Measurements from ENCODE around the gene CTDP1. TPM values are rescaled to one million over a fixed set of nuclear protein-coding genes. Genes with fewer than 3 reads are reported as not detected.

CTDP1 gene
- total RNA-seq, 1 experiment from 2014 or later, result 31.7 TPM

DNA sequence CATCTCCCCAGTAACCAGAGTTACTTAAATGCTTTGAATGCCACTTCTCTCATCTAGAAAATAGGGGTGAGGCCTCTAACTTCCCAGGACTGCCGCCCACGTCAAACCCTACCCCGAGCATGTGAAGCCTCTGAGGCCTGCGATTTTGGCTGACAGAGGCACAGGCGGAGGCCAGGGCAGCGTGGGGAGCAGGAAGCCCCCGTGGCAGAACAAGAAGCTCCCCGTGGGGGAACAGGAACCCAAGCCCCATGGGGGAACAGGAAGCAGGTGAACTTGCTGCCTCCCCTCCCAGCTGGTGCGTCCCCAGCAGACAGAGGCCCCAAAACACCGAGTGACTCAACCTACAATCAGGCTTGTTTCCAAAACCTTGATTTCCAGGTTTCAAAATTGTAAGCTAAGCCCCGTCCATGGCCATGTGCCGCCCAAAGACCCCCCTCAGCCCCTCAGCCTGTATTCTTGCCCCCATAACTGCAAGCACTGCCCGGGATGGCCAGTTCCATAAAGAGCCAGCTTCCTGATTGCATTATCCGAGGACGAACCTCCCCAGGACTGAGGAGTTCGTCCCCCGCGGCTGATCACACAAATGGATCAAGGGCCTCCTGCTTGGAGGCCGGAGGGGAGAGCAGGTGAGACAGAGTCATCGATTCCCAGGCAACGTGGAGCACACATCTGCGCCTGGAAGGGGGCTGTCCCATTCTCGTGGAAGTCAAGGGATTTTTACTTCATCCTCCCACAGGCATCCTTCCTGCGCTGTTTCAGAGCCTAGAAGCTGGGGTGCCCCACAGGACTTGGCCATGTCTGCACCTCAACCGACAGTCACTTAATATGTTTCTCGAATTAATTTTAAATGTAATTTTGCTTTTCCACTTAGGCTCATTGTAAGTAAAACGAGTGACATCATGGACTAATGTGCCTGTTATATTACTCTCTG is 36.3 kb upstream of the CTDP1 start:
- CTCF ChIA-PET, result interaction anchor here (0.6 kb wide), 1 partner anchor 1602 kb away, joined by 3 read pairs; no protein-coding TSS in a partner anchor
- Histone ChIP-seq H3K4me1 (ENCODE audit: insufficient read depth, low read length) (no peaks in the 10 kb centered on the region), H3K9ac (ENCODE audit: low read length) (no peak overlapping the region), H3K4me2 (ENCODE audit: low read length) (peak overlapping the region; percentile 27; the same call in 1 of the 2 replicates), H3F3A (ENCODE audit: low read length, unreplicated experiment) (no peaks in the 10 kb centered on the region), H3K9me2 (replicated peaks; ENCODE audit: low read length) (no peaks in the 10 kb centered on the region), H3K36me3 (ENCODE audit: low read depth, low read length) (no peaks in the 10 kb centered on the region), H3K9me3 (ENCODE audit: low read length) (no peaks in the 10 kb centered on the region), H3K4me3 (ENCODE audit: low read length) (no peak overlapping the region), H3K79me2 (ENCODE audit: low read length) (no peaks in the 10 kb centered on the region), H3K27me3 (ENCODE audit: low read length) (no peaks in the 10 kb centered on the region), H3K27ac (ENCODE audit: low read length) (no peak overlapping the region), H4K20me1 (ENCODE audit: low read length) (no peaks in the 10 kb centered on the region), H2AFZ (ENCODE audit: low read length) (0 out of 2 replicates have a peak overlapping the region, but pooled peaks have one; percentile 22)
- ATAC-seq (no peak), DNase-seq (no peak)
- TF ChIP-seq EZH2phosphoT487 (IDR thresholded peaks at IDR 0.05; ENCODE audit: borderline replicate concordance, low read length), result no peak
- no peak for TF ChIP-seq EZH2 (IDR thresholded peaks at IDR 0.05; ENCODE audit: low read length, unreplicated experiment)
- no peak for TF ChIP-seq CTCF (conservative IDR thresholded peaks at IDR 0.05; ENCODE audit: low read depth, low read length)
- BruUV-seq (replicated peaks), result no TSS peak
- intact Hi-C loops (cut with micrococcal nuclease), result loop anchor here (10.0 kb wide), 1 partner anchor 1879 kb away; no protein-coding TSS in a partner anchor
- POLR2A ChIA-PET (ENCODE audit: unreplicated experiment), result no interaction called here

DNA sequence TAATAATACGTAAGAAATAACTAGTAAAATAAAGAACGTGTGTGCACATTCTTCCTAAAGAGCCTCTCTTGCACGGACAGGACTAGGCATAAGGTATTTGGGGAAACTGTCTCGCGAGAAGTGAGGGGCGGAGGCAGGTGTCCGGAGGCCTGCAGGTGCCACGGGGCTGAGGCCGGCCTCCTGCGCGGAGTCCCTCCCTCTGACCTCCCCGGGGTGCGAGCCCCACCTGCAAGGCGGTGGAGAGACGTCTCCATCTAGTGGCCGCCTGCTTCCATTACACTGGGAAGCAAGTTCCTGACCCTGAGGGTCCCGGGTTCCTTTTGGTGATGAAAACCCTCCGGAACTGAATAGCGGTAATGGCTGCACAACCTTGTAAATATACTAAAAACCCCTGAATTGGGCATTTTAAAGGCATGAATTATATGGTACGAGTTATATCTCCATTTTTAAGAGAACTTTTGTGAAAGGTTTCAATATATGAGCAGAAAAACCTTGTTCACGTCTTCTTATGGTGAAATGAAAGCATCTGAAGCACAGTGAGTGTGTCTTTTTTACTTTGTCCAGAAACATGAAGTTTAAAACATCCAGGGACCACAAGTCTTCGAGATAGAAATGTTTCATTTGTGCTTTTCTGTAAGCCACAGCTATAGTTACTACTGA is 35.5 kb upstream of the CTDP1 start:
- CTCF ChIA-PET, result no interaction called here
- H3F3A ChIP-seq (ENCODE audit: low read length, unreplicated experiment), result no peaks in the 10 kb centered on the region
- H3K9me2 ChIP-seq (replicated peaks; ENCODE audit: low read length), result no peaks in the 10 kb centered on the region
- H3K36me3 ChIP-seq (ENCODE audit: low read depth, low read length), result no peaks in the 10 kb centered on the region
- no peak overlapping the region for H3K9ac ChIP-seq (ENCODE audit: low read length)
- no peak overlapping the region for H3K27ac ChIP-seq (ENCODE audit: low read length)
- DNase-seq (peak; percentile 75), ATAC-seq (peak; percentile 91)
- BruUV-seq (replicated peaks), result no TSS peak
- TF ChIP-seq CTCF (conservative IDR thresholded peaks at IDR 0.05; ENCODE audit: low read depth, low read length) (peak; percentile 92), EZH2phosphoT487 (IDR thresholded peaks at IDR 0.05; ENCODE audit: borderline replicate concordance, low read length) (no peak), EZH2 (IDR thresholded peaks at IDR 0.05; ENCODE audit: low read length, unreplicated experiment) (no peak)
- H3K4me1 ChIP-seq (ENCODE audit: insufficient read depth, low read length), result no peaks in the 10 kb centered on the region
- intact Hi-C loops (cut with micrococcal nuclease), result loop anchor here (1.0 to 10.0 kb wide), 3 partner anchors 116 to 1879 kb away; no protein-coding TSS in a partner anchor
- POLR2A ChIA-PET (ENCODE audit: unreplicated experiment), result no interaction called here
- H3K4me3 ChIP-seq (ENCODE audit: low read length), result no peak overlapping the region
- no peaks in the 10 kb centered on the region for H3K9me3 ChIP-seq (ENCODE audit: low read length)
- H3K79me2 ChIP-seq (ENCODE audit: low read length), result no peaks in the 10 kb centered on the region
- peak overlapping the region; percentile 27; the same call in 1 of the 2 replicates for H3K4me2 ChIP-seq (ENCODE audit: low read length)
- H2AFZ ChIP-seq (ENCODE audit: low read length), result 0 out of 2 replicates have a peak overlapping the region, but pooled peaks have one; percentile 22
- H4K20me1 ChIP-seq (ENCODE audit: low read length), result no peaks in the 10 kb centered on the region
- no peaks in the 10 kb centered on the region for H3K27me3 ChIP-seq (ENCODE audit: low read length)
